Hepatic stellate cell (primary cell): ENCODE results near the gene GALNT9.

Experiments used
- DNase-seq: peaks from one replicate; pipeline ENCODE4 v3.0.0; 2011; ENCODE audit warnings: low spot score

Gene GALNT9

DNA sequence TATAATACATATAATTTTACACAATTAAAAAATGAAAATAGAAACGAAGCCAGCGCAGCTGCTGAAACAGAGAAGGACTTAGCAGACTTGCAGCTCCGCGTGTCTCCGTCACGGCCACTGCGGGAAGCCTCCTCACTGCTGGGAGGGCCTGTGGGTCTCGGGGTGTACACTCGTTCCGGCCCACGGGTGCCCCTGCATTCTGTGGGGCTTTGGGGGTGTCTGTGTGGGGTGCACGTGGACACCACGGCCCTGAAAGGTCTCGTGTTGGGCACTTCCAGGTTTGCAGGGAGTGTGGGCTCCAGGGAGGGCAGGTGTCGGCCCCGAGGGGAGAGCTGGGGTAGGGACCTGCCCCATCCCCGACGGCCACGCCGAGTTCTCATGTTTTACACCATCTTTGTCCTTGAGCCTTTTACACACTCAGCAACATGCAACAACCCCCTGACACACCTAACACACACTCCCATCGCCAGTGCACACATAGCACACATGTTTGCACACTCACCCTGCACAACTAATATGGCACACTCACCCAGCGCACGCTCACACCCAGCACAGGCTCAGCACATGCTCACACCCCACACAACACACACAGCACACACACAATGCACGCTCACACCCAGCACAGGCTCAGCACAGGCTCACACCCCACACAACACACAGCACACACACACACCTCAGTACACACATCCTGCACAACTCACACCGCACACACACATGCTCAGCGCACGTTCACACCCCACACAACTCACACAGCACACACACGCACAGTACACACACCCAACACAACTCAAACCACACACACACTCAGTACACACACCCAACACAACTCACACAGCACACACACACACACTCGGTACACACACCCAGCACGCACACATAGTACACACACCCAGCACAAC, 148.5 kb downstream of the GALNT9 start:
- DNase-seq = no peak

DNA sequence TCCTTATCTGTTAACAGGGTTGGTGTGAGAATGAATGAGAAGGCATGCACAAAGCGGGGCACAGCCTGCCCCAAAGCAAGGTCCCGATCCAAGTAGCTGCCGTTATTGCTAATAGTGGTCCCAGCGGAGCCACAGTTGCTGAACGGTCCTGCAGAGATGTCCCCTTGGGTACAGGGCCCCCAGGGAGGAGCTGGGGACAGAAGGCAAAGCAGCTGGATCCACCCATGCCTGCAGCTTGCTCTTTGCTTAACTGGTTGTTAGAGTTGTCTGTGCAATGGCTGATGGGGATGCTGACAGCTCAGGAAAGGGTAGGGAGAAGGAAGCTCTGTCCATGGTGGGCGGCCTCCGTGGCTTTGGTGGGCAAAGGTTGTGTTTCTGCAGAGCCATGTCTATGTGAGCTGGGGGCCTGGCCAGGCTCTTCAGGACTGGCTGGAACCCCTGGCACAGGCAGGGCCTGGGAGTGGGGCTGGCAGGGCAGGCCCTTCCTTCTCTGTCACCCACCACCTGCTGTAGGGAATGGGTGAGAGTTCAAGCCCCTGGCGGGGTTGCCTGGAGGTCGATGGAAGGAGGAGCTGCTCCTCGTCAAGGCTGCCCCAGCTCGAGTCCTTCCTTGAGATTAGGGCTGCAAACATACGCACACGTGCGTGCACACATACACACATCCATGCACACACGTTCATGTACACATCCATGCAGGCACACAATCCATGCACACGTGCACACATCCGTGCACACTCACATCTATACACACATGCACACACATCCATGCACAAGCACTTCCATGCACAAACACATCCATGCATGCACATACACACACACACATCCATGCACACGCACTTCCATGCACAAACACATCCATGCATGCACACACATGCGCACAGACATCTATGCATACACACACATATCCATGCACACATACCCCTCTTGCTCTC, 149.7 kb downstream of the GALNT9 start:
- no peak for DNase-seq

DNA sequence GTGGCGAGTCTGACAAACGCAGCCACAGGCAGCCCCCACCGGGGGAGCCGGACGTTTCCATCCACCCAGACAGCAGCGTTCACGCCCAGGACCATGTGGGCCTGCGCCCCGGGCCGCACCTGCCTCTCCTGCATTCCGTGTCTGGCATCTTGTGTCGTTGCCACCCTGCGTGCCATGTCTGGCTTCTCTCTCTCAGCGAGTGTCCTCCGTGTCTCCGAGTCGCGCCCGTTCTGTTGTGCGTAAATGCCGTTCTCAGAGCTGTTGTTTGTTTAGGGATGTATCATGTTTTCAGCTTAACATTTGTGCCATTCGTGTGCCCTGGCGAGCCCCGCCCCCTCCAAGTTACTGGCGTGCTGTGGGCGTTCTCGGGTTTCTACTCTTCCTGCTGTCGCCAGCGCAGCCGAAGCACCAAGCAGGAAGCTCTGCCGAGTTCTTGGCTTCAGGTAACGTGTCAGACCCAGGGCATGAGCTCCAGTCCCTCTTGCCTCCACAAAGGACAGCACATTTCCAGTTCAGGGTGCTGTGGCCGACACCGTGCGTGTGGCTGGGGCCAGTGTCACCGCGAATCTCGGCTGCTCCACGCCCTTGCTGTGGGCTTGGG, 150.5 kb downstream of the GALNT9 start:
- no peak for DNase-seq

DNA sequence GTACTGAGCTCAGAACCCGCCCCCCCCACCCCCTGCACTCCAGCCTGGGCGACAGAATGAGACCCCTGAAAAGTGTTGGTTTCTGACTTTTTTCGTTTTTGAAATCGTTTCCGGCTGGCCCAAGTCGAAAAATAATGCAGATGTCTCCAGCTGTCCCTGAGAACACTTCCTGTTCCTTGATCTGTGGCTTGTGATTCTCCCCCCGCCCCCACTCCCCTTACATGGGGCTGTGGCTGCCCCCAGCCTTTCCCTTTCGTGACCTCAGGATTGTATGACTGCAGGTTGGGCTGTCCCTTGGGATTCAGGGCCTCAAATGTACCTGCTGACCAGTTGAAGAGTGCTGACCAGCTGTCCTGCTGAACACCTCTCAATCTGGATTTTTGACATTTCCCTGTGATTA, 151.1 kb downstream of the GALNT9 start:
- DNase-seq = no peak

DNA sequence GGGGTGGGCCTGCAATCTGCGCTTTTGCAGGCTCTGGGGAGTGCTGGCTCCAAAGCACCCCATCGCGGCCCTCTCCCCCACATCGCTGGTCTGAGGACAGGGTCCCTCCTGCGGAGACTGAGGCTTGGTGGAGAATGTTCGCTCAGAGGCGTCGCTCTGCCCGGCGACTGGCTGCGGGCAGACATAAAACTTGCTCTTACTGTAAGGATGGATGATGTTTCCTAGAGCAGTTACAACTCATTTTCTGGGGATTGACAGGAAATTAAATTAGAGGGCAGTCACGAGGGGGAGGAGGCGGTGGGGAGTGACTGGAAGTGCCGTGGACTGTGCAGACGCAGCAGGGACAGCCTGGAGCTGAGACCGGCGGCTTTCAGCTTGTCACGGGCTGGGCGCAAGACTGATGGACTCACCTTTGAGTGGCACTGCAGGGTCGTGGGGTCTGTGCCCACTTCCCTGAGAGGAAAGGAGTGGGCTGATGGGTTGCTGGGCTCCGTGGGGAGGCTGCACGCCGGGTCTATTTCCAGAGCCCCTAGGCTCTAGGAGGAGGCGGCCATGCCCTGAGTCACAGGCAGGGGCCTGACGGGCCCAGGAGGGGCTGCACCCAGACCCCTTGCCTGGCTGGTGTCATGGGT, 152.4 kb downstream of the GALNT9 start:
- DNase-seq = no peak

DNA sequence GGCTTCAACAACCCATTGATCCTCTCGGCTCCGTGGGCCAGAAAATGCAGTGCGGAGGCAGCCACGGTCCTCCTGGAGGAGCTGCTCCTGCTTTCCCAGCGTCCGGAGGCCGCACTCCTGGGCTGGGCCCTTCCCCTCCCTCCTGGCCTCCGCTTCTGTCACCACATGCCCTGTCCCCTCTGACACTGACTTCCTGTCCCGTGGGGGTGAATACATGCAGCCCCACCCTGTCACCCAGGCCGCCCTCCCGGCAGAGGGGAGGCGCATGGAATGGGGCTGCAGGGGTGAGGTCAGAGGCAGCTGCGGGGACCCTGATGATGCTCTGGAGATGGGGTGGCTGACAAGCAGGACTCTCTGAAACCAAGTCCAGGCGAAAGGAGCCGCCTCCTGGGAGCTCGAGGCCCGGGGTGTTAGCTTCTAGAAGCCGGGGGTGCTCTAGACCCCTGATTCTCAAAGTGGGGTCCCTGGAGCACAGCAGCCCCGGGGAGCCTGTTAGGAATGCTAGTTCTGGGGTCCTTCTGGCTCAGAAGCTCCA, 152.9 kb downstream of the GALNT9 start:
- DNase-seq = no peak

DNA sequence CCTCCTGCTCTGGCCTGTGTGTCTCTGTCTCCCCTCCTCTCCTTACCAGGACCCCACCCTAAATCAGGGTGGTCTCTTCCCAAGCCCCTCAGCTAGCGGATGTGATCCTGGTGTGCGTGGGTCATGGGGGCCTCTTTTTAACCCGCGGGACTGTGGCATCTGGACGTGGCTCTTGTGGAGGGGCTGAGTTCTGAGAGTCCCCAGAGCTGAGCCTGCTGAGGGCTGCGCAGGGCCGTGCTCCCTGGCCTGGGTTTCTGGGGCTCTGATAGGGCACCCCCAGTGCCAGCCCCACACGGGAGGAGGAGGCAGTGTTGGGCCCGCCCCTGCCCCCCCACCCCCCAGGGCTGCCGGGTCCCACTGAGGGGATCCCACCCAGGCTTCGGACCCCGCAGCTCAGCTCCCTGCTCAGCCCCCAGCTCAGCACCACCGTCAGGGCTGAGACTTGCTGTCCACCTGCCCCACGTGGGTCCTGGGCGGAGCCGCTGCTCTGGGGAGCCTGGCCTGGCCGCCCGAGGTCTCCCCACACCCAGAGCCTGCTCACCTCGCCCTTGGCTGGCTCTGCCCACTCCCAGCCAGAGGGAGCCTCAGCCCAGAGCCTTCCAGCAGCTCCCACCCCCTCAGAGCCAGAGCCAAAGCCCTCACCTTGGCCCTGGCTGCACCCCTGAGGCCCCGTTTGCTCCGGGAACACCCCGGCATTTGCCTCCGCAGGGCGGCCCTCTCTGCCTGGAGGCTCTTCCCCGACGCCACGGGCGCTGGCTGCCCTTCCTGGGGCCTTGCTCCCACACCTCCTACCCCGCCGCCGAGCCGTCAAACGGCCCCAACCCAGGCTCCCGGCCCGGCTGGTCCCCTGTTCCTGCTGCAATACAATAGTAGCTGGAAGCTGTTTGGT, 153.6 kb downstream of the GALNT9 start:
- DNase-seq = no peak

DNA sequence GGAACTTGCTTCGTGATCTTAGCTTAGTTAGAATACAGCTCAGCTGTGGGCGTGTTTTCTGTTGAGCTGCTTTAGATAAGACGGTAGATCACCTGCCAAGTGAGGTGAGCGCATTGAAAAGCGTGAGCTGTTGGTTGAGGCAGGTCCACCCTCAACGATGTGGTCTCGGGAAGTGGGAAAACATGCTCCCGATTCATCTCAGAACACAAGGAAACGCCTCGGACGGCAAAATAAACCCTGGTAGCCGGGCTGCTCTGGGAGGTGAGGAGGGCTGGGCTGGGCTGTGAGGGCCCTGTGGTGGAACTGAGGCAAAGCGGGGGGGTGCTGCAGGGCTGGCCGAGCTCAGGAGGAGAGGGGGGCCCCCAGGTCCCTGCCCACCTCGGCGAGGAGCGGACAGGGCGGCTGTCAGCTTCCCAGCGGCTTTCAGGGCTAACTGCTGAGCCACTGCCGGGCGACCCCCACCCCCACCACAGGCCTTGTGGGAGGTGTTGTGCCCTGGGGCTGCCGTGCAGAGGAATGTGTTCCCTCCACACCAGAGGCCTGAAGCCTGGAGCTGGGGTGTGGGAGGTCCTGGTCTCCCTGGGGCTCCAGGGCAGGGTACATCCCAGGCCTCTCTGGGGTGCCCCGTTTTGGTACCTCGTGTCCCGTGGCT, 154.4 kb downstream of the GALNT9 start:
- DNase-seq = no peak

DNA sequence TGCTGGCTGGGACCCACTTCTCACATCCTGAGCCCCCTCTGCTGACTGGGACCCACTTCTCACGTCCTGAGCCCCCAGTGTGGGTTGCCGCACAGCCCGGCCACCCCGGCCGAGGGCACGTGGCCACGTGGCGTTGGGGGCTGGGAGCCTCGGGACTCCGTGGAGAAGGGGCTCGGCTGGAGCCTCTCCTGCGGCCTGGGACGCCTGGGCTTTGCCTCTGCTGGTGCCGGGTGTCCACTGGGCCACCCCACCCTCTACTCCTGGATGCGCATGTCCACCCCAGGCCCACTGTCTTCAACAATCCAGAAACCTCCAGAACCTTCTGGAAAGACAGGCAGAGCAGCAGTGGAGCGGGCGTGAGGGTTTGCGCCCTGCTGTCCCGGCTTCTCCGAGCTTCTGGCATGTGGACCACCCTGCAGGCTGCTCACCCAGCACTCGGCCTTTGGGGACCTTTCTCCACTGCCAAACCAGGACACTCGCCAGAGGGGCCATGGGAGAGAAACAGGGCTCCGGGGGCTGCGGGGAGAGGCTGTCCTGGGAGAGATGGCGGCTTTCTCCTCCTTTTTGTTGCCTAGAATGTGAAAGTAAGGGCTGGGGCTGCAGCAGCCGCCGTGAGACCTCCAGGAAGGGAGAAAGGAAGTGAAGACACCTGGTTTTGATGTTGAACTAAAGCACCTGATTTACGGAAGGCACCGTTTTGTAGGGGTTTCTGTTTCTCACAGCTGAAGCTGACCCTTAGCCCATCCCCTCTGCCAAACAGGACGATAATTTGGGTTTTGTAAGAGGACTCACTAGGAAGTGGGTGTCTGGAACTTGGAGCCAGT, 155.2 kb downstream of the GALNT9 start:
- DNase-seq = no peak

DNA sequence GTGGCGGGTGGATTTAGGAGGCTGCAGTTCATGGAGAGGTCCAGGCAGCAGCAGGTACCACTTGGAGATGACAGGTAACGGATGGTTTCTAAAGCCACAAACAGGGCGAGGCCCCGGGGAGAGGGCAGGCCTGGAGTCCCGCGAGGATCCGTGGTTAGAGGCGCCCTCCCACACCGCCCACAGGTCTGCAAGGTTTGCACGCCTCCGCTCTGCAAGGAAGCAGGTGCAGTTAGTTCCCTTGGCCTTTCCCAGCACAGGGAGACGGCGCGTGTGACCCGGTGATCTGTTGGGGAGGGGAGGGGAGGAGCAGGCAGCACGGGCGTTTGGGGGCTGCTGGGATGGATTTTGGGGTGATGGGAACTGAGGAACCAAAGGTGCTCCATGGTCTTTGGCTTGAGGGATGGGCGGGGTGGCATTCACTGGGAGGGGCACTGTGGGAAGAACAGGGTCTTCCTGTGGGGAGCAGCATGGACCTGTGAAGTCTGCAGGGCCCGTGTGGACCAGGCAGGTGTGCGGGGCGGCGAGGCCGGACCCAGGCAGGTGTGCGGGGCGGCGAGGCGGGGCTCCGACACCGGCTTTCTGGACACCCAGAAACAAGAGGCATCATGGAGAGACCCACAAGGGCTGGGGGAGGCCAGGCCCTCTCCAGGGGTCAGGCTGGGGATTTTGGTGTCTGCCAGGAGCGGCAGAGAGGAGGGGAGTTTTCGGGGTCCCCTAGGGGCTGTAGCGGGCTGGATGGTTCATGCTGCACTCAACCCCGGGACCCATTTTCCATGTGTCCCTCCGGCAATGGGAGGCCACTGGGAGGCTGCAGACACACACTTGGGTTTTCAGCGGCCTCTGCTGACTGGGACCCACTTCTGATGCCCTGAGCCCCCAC, 156.0 kb downstream of the GALNT9 start:
- no peak for DNase-seq

DNA sequence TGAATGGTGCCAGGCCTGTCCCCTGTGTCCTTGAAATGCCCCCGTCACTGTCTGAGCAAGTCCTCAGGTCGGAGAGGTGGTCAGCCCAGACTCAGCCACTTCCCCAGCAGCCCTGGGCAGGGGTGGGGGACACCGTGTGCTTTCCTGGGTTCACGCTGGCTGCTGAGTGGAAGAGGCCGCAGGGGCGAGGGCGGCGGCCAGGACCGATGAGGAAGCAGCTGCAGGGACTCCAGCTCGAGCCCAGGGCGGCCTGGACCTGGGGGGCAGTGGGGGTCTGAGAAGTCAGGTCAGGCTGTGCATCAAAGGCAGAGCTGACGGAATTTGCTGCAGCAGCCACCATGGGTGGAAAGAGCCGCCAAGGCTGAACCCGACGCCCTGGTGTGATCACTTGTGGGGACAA, 156.8 kb downstream of the GALNT9 start:
- DNase-seq = no peak

DNA sequence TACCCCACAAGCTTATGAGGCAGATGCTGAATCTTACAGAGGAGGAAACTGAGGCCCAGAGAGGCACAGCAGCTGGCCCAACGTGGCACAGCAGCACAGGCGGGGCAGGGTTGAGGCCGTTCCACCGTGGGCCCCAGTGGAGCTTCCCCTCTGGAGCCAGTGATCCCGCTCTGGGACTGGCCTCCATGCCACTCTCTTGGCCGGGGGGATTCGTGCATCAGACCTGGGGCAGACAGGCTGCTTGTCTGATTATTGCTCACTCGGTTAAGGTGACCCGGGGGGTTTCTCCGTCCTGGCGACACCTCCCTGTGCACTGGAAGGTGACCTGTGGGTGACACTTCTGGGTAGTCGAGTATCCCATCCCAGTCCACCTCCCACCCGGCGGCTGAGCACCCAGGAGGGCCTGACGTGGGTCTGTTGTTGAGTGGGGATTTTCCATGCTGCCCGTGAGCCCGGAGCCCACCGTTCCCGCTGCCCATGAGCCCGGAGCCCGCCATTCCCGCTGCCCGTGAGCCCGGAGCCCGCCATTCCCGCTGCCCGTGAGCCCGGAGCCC, 157.3 kb downstream of the GALNT9 start:
- no peak for DNase-seq

DNA sequence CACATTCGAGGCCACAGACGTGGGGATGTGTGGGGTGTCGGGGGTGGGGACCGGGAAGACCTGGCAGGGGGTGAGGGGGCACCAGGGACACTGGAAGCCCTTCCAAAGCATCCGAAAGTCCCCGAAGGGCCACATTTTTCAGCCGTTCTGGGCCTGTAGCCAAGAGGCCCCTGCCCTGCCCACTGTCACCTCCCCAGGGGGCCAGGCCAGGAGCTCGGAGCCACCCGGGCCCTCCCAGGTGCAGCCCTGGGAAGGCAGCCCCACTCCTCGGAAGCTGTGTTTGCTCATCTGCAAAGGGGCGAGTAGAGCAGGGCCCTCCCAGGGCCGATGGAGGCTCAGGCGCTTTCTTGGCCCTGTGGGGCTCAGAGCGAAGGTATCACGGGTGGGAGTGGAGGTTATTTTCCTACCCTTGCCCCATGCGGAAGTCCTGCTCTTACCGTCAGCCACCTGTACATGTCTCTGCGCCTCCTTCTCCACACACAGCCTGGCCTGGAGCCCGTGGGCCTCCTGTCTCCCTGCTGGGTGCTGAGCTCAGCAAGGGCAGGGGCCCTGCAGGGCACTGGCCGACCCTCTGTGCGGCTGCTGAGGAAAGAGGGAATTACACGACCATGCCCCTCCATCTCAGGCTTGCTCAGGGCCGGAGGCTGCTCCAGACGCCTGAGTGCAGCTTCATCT, 158.0 kb downstream of the GALNT9 start:
- DNase-seq = no peak

DNA sequence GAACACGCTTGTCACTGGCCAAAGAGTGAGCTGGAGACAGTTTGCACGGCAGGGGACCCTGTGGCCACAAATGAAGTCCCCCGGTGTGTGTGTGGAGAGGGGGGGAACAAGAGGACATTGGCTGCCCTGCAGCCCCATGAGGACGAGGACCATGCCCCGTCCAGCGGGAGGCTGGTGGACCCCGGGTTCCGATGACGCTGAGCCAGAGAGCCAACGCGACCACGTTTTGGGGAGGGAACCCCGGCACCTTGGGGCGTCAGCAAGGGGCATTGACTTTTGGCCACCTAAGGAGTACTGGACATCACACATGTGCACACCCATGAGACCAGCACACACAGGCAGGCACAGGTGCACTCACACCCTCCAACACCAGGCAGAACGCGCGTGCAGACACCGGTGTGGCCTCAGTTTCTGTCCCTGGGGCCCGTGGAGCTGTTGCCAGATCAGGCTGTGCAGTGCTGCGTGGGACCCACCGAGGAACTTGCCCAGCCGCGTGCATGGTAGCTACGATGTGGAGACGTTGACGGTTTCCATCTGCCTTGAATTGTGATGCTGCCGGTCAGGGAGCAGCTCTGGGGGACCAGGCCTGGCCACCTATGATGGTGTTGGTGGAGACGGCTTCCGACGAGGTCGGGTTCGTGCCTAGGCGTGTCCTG, 158.6 kb downstream of the GALNT9 start:
- no peak for DNase-seq

DNA sequence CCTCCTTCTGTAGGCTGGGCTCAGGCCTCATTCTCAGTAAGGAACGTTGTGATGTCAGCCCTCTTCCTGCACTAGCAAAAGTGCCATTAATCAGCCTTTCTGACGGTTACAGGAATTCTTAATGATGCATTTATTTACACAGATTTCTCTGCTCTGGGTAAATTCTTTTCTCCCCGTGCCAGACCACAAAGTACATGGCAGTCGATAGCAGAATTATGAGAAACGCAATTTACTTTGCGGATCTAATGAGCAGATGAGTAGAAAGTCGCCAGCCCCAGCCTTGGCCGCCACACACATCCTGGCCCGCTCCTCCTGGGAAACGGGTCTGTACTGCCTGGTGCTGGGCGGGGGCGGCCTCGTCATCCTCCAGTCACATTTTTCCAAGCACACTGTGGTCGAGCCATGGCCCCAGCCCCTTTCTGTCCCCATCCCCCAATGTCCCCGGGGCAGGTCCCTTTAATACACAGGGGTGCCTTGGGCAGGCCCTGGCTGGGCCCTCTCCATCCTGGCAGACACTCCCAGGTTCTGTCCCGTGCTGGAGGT, 159.2 kb downstream of the GALNT9 start:
- DNase-seq = peak; percentile 60

DNA sequence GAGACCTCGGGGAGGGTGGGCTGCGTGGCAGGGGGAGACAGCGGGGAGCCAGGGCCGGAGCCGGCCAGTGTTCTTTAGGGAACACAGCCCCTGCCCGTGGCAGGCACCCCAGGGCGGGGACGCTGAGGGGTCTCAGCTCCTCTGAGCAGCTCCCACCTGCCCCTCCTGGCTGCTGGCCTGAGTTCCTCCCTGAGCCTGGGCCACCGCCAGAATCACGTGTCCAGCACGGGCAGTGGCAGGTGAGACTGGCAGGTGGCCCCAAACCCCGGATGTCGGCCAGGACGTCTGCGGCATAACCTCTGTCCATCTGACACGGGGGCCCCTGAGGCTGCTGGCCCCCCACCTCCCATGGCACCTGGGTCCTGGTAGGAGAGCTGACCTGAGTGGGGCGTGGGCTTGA, 160.0 kb downstream of the GALNT9 start:
- no peak for DNase-seq
